Fibroblast of lung (primary cell): ENCODE measurements around the gene ARPIN. TPM values are rescaled to one million over a fixed set of nuclear protein-coding genes. Genes with fewer than 3 reads are reported as not detected.

Experiments used
- DNase-seq, 2 donors: peaks; one replicate each; pipeline versions ENCODE4 v3.0.0 to v3.0.0-alpha.2; 2010; ENCODE audit warnings: low read depth in 2 of 2
- H2AFZ ChIP-seq: 2 replicates; pipeline ENCODE4 v1.5.1; 2012; ENCODE audit warnings: low read length, control low read depth, inconsistent platforms
- H3K27ac ChIP-seq: 2 replicates; pipeline ENCODE4 v1.5.1; 2011; ENCODE audit warnings: low read length, control low read depth; ENCODE audit not compliant: insufficient read depth
- H3K27me3 ChIP-seq: 2 replicates; pipeline ENCODE4 v1.5.1; 2011; ENCODE audit warnings: mild to moderate bottlenecking, low read length; ENCODE audit not compliant: control insufficient read depth, insufficient read depth
- H3K36me3 ChIP-seq: 2 replicates; pipeline ENCODE4 v1.5.1; 2011; ENCODE audit warnings: low read length; ENCODE audit not compliant: control insufficient read depth, insufficient read depth
- H3K4me1 ChIP-seq: 2 replicates; pipeline ENCODE4 v1.5.1; 2011; ENCODE audit warnings: low read length; ENCODE audit not compliant: control insufficient read depth, insufficient read depth; ENCODE audit errors: extremely low read depth
- H3K4me2 ChIP-seq: 2 replicates; pipeline ENCODE4 v1.5.1; 2011; ENCODE audit warnings: low read length, control low read depth; ENCODE audit not compliant: insufficient read depth; ENCODE audit errors: extremely low read depth
- H3K4me3 ChIP-seq, 4 experiments: fragments of 200-600 bp in 1 of 4; sonication (generic) in 1 of 4; replicated peaks in 1 of 4; 2 replicates each; pipeline ENCODE4 v1.5.1; 2011 to 2016; ENCODE audit warnings: low read length in 4 of 4, low read depth in 3 of 4, mild to moderate bottlenecking in 3 of 4, control low read depth in 2 of 4, inconsistent platforms in 1 of 4, mixed read lengths in 1 of 4; ENCODE audit not compliant: insufficient read depth in 1 of 4; ENCODE audit errors: control extremely low read depth in 1 of 4
- H3K79me2 ChIP-seq: 2 replicates; pipeline ENCODE4 v1.5.1; 2012; ENCODE audit warnings: mild to moderate bottlenecking, low read length, inconsistent platforms; ENCODE audit not compliant: control insufficient read depth, insufficient read depth
- H3K9ac ChIP-seq: 2 replicates; pipeline ENCODE4 v1.5.1; 2011; ENCODE audit warnings: mild to moderate bottlenecking, low read length, control low read depth; ENCODE audit not compliant: insufficient read depth
- H3K9me3 ChIP-seq: 2 replicates; pipeline ENCODE4 v1.5.1; 2012; ENCODE audit warnings: low read depth, low read length; ENCODE audit not compliant: control insufficient read depth, insufficient read depth
- H4K20me1 ChIP-seq: 2 replicates; pipeline ENCODE4 v1.5.1; 2011; ENCODE audit warnings: low read length; ENCODE audit not compliant: control insufficient read depth, insufficient read depth; ENCODE audit errors: extremely low read depth
- EZH2 ChIP-seq: IDR thresholded peaks from 2 replicates; pipeline ENCODE4 v1.5.1; 2012; ENCODE audit warnings: low read length, control low read depth, mild to moderate bottlenecking; ENCODE audit errors: missing control alignments
- polyA plus RNA-seq, 2 donors: library from polyadenylated mRNA; depleted of rRNA in 1 of 2; stranded (reverse) in 1 of 2; unstranded in 1 of 2; fragments of >200 nt; gene quantifications; 2 replicates each; pipeline ENCODE4 v1.2.1, GENCODE V29; 2011 to 2012; ENCODE audit warnings: missing spikeins in 1 of 2
- total RNA-seq: library from RNA; depleted of rRNA; stranded (reverse); fragments of >200 nt; gene quantifications from 2 replicates; pipeline ENCODE4 v1.2.1, GENCODE V29; 2014
- TF ChIP-seq, protein P1 (sequence below), 2 donors: IDR thresholded peaks in 1 of 2; conservative IDR thresholded peaks in 1 of 2; 1 replicate in 1 of 2; 2 replicates in 1 of 2; pipeline ENCODE4 v1.5.1; 2011 to 2012; ENCODE audit warnings: low read length in 2 of 2, control low read depth in 1 of 2, inconsistent platforms in 1 of 2, low read depth in 1 of 2, mild to moderate bottlenecking in 1 of 2

Gene ARPIN
- total and polyA plus RNA-seq, 2 donors (not counting 1 experiment from before 2014, with no cell fraction given): 13.2 to 13.4 TPM

DNA sequence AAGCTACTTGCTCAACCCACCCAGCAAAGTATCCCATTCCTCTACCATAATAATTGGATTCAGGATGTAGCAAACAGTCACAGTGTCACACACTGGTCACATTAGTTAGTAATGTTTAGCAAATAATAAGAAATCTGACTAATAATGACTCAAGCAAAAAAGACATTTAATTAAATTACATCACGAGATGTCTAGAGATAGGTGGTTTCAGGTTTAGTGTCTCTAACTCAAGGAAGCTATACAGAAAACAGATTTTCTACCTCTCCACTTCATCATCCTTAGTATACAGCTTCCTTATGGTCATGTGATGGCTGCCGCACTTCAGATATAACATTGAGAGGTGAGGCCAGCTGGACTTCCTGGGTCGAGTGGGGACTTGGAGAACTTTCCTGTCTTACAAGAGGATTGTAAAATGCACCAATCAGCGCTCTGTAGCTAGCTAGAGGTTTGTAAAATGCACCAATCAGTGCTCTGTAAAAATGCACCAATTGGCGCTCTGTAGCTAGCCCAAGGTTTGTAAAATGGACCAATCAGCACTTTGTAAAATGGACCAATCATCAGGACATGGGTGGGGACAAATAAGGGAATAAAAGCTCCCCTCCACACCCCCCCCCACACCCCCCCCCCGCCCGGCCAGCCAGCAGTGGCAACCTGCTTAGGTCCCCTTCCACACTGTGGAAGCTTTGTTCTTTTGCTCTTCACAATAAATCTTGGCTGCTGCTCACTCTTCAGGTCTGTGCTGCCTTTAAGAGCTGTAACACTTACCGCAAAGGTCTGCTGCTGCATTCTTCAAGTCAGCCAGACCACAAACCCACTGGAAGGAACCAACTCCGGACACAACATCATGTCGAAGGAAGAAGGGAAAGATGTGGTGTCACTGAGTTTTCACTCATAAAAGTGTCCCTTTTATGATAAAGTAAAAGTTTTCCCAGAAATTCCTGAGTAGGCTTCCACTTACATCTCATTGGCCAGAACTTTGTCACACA lies 24.9 kb upstream of the ARPIN start:
- no peak for TF ChIP-seq EZH2
- TF ChIP-seq, protein P1, sequence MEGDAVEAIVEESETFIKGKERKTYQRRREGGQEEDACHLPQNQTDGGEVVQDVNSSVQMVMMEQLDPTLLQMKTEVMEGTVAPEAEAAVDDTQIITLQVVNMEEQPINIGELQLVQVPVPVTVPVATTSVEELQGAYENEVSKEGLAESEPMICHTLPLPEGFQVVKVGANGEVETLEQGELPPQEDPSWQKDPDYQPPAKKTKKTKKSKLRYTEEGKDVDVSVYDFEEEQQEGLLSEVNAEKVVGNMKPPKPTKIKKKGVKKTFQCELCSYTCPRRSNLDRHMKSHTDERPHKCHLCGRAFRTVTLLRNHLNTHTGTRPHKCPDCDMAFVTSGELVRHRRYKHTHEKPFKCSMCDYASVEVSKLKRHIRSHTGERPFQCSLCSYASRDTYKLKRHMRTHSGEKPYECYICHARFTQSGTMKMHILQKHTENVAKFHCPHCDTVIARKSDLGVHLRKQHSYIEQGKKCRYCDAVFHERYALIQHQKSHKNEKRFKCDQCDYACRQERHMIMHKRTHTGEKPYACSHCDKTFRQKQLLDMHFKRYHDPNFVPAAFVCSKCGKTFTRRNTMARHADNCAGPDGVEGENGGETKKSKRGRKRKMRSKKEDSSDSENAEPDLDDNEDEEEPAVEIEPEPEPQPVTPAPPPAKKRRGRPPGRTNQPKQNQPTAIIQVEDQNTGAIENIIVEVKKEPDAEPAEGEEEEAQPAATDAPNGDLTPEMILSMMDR (conservative IDR thresholded peaks at IDR 0.05 in 1 of 2, IDR thresholded peaks at IDR 0.05 in 1 of 2; ENCODE audit: low read depth in 1 of 2, low read length in 2 of 2): no peak
- peaks cover 4% of the 10 kb centered on the region for H3K27me3 ChIP-seq
- H3K4me3 ChIP-seq: no peak overlapping the region
- no peaks in the 10 kb centered on the region for H4K20me1 ChIP-seq
- no peak overlapping the region for H3K27ac ChIP-seq
- no peaks in the 10 kb centered on the region for H3K79me2 ChIP-seq
- DNase-seq: peak in 1 of 2 donors; percentile 50
- no peak overlapping the region for H3K9ac ChIP-seq
- H3K4me1 ChIP-seq: no peaks in the 10 kb centered on the region
- no peaks in the 10 kb centered on the region for H3K36me3 ChIP-seq
- no peaks in the 10 kb centered on the region for H3K9me3 ChIP-seq
- no peak overlapping the region for H3K4me2 ChIP-seq
- H2AFZ ChIP-seq: no peak overlapping the region

DNA sequence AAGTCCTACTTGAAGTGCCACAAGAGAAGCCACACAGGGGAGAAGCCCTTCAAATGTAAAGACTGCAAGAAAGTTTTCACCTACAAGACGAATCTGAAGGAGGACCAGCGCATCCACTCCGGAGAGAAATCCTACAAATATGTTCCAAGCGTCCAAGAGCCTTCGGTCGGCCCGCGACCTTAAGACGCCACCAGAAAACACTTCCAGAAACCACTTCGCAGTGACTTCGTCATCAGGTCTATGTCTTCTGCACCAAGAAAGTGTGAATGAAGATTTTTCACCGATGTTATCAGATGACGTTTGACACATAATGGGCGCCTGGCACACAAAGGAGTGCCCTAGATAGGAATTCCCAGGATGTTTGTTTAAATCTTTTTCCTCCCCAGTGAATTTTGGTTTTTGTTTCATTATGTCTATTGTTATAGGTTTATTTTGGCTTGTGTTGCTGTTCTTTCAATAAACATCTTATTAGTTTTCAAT lies 24.1 kb upstream of the ARPIN start:
- no peak overlapping the region for H2AFZ ChIP-seq
- H3K27ac ChIP-seq: no peak overlapping the region
- H3K79me2 ChIP-seq: no peaks in the 10 kb centered on the region
- H3K9ac ChIP-seq: no peak overlapping the region
- no peaks in the 10 kb centered on the region for H3K9me3 ChIP-seq
- H3K4me1 ChIP-seq: no peaks in the 10 kb centered on the region
- DNase-seq: no peak
- H4K20me1 ChIP-seq: no peaks in the 10 kb centered on the region
- TF ChIP-seq, protein P1 (conservative IDR thresholded peaks at IDR 0.05 in 1 of 2, IDR thresholded peaks at IDR 0.05 in 1 of 2; ENCODE audit: low read depth in 1 of 2, low read length in 2 of 2): no peak
- no peak for TF ChIP-seq EZH2
- H3K4me3 ChIP-seq: no peak overlapping the region
- peaks cover 12% of the 10 kb centered on the region for H3K27me3 ChIP-seq
- H3K4me2 ChIP-seq: no peak overlapping the region
- H3K36me3 ChIP-seq: no peaks in the 10 kb centered on the region

DNA sequence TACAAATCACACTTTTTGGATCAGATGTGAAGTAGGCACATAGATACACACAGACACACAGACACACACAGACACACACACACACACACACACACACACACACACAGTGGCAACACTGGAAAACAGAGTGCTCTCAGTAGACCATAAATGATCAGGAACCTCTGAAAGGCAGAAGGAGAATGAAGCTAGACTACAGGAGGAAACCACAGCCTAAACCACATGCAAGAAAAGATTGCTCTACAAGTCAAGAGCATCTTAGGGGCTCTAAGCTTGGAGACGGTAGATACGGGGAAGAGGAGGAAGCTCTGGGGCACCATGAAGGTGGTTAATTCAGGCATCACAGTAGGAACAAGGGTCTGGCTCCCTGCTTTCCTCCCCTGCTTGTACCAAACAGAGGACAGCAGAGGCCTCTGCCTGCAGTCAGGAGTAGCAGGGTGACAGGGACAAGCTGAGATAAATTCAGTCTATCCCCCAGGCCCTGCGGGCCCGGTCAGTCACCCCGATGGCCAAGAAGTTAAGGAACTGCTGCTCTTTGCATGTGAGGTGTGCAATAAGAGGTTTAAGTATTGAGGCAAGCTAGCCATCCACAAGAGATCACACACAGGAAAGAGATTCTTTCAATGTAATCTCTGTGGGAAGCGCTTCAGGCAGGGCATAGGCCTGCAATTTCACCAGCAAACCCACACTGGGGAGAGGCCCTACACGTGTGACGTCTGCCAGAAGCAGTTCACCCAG lies 23.5 kb upstream of the ARPIN start:
- Histone ChIP-seq H3K79me2 (no peaks in the 10 kb centered on the region), H4K20me1 (no peaks in the 10 kb centered on the region), H3K36me3 (no peaks in the 10 kb centered on the region), H3K4me1 (no peaks in the 10 kb centered on the region), H3K27ac (no peak overlapping the region), H3K4me2 (no peak overlapping the region), H2AFZ (no peak overlapping the region), H3K9me3 (no peaks in the 10 kb centered on the region), H3K4me3 (no peak overlapping the region), H3K9ac (no peak overlapping the region), H3K27me3 (peaks cover 13% of the 10 kb centered on the region)
- no peak for DNase-seq
- TF ChIP-seq, protein P1 (conservative IDR thresholded peaks at IDR 0.05 in 1 of 2, IDR thresholded peaks at IDR 0.05 in 1 of 2; ENCODE audit: low read depth in 1 of 2, low read length in 2 of 2): no peak
- no peak for TF ChIP-seq EZH2
